ENCODE measurements around the gene TRIAP1.

GRCh38 chr12:120402217-120402616, 44.0 kb downstream of the TRIAP1 start:
- TF ChIP-seq EZH2 (IDR thresholded peaks at IDR 0.05; ENCODE audit: borderline replicate concordance, low read depth, low read length, severe bottlenecking) (no peak), POLR2AphosphoS5 (IDR thresholded peaks at IDR 0.05; ENCODE audit: insufficient read depth, low read depth, low read length) (no peak), POLR2A (IDR thresholded peaks at IDR 0.05; ENCODE audit: low read depth, low read length) (no peak)
